ENCODE results near the gene MPP2.

MPP2 gene

GRCh38 chr17:43907425-43907981 lies at the start of gene MPP2:
Gene MPP2 (minus strand): TSS chr17:43907536. CDS start chr17:43904460, 3,076 bp downstream.
- CTCF ChIA-PET, result interaction anchor here (0.7 to 2.5 kb wide), 4 partner anchors 33 to 1377 kb away, joined by 3 to 13 read pairs (median 3); no protein-coding TSS in a partner anchor
- POLR2A ChIA-PET, result interaction anchor here (1.8 kb wide), 1 partner anchor 31 kb away, joined by 8 read pairs; no protein-coding TSS in a partner anchor
- DNase-seq (ENCODE audit: extremely low spot score), result peak; percentile 83
- TF ChIP-seq PKNOX1 (IDR thresholded peaks at IDR 0.05) (peak; percentile 86), NFRKB (IDR thresholded peaks at IDR 0.05) (no peak), SP1 (IDR thresholded peaks at IDR 0.05) (no peak), FOXM1 (IDR thresholded peaks at IDR 0.05; ENCODE audit: borderline replicate concordance) (peak; percentile 86; the same call in 1 of the 2 replicates), FOXK2 (IDR thresholded peaks at IDR 0.05) (no peak), BHLHE40 (IDR thresholded peaks at IDR 0.05; ENCODE audit: borderline replicate concordance) (no peak), L3MBTL2 (conservative IDR thresholded peaks at IDR 0.05) (peak; percentile 90), HDGF (IDR thresholded peaks at IDR 0.05; ENCODE audit: borderline replicate concordance) (no peak), LEF1 (IDR thresholded peaks at IDR 0.05; ENCODE audit: borderline replicate concordance) (no peak), ARNT (IDR thresholded peaks at IDR 0.05) (no peak)

GRCh38 chr17:43956222-43956621 lies 48.9 kb upstream of the MPP2 start:
- POLR2A ChIA-PET, result no interaction called here
- DNase-seq (ENCODE audit: extremely low spot score), result no peak
- CTCF ChIA-PET, result interaction anchor here (0.7 kb wide), 1 partner anchor 110 kb away, joined by 4 read pairs; no protein-coding TSS in a partner anchor
- no peak for TF ChIP-seq FOXK2 (IDR thresholded peaks at IDR 0.05)
- TF ChIP-seq ZNF384 (IDR thresholded peaks at IDR 0.05), result no peak
- no peak for TF ChIP-seq NFRKB (IDR thresholded peaks at IDR 0.05)
- TF ChIP-seq SUZ12 (IDR thresholded peaks at IDR 0.05), result no peak
- TF ChIP-seq ELF4 (IDR thresholded peaks at IDR 0.05), result no peak
- no peak for TF ChIP-seq LEF1 (IDR thresholded peaks at IDR 0.05; ENCODE audit: borderline replicate concordance)
- TF ChIP-seq ARNT (IDR thresholded peaks at IDR 0.05), result no peak
- TF ChIP-seq SP1 (IDR thresholded peaks at IDR 0.05), result no peak
- TF ChIP-seq CTBP1 (IDR thresholded peaks at IDR 0.05; ENCODE audit: borderline replicate concordance), result no peak
- TF ChIP-seq TARDBP (IDR thresholded peaks at IDR 0.05), result no peak
- no peak for TF ChIP-seq PKNOX1 (IDR thresholded peaks at IDR 0.05)
- TF ChIP-seq BHLHE40 (IDR thresholded peaks at IDR 0.05; ENCODE audit: borderline replicate concordance), result no peak
- TF ChIP-seq HDGF (IDR thresholded peaks at IDR 0.05; ENCODE audit: borderline replicate concordance), result no peak
- TF ChIP-seq L3MBTL2 (conservative IDR thresholded peaks at IDR 0.05), result no peak
- TF ChIP-seq FOXA1 (IDR thresholded peaks at IDR 0.05), result no peak
- no peak for TF ChIP-seq FOXM1 (IDR thresholded peaks at IDR 0.05; ENCODE audit: borderline replicate concordance)

GRCh38 chr17:43953746-43954145 lies 46.4 kb upstream of the MPP2 start, which contains the start of gene PYY:
Gene PYY (minus strand): TSS chr17:43953940. CDS start chr17:43953483, 457 bp downstream.
- POLR2A ChIA-PET, result interaction anchor here (1.0 to 1.6 kb wide), 2 partner anchors 8 to 30 kb away, joined by 3 to 5 read pairs; no protein-coding TSS in a partner anchor
- CTCF ChIA-PET, result no interaction called here
- DNase-seq (ENCODE audit: extremely low spot score), result no peak
- TF ChIP-seq NFRKB (IDR thresholded peaks at IDR 0.05), result no peak
- no peak for TF ChIP-seq SP1 (IDR thresholded peaks at IDR 0.05)
- no peak for TF ChIP-seq ELF4 (IDR thresholded peaks at IDR 0.05)
- TF ChIP-seq ARNT (IDR thresholded peaks at IDR 0.05), result no peak
- TF ChIP-seq ZNF384 (IDR thresholded peaks at IDR 0.05), result no peak
- no peak for TF ChIP-seq BHLHE40 (IDR thresholded peaks at IDR 0.05; ENCODE audit: borderline replicate concordance)
- no peak for TF ChIP-seq PKNOX1 (IDR thresholded peaks at IDR 0.05)

- ChIA-PET CTCF (interaction anchor here (1.0 kb wide), 1 partner anchor 12 kb away, joined by 3 read pairs; no protein-coding TSS in a partner anchor), POLR2A (no interaction called here)
- TF ChIP-seq FOXK2 (IDR thresholded peaks at IDR 0.05), result no peak
- no peak for TF ChIP-seq HDGF (IDR thresholded peaks at IDR 0.05; ENCODE audit: borderline replicate concordance)
- no peak for TF ChIP-seq ARNT (IDR thresholded peaks at IDR 0.05)
- no peak for TF ChIP-seq SUZ12 (IDR thresholded peaks at IDR 0.05)
- no peak for TF ChIP-seq FOXM1 (IDR thresholded peaks at IDR 0.05; ENCODE audit: borderline replicate concordance)
- no peak for TF ChIP-seq SP1 (IDR thresholded peaks at IDR 0.05)
- TF ChIP-seq ELF4 (IDR thresholded peaks at IDR 0.05), result no peak
- DNase-seq (ENCODE audit: extremely low spot score), result no peak
Measured at GRCh38 chr17:43952724-43953666, 45.7 kb upstream of the MPP2 start.

GRCh38 chr17:43952351-43952723 lies 45.0 kb upstream of the MPP2 start:
- CTCF ChIA-PET, result interaction anchor here (1.0 kb wide), 1 partner anchor 12 kb away, joined by 3 read pairs; no protein-coding TSS in a partner anchor
- no peak for TF ChIP-seq NFRKB (IDR thresholded peaks at IDR 0.05)

GRCh38 chr17:43951750-43952149 lies 44.4 kb upstream of the MPP2 start:
- POLR2A ChIA-PET, result interaction anchor here (0.6 kb wide), 1 partner anchor 36 kb away, joined by 3 read pairs; no protein-coding TSS in a partner anchor
- TF ChIP-seq PKNOX1 (IDR thresholded peaks at IDR 0.05), result no peak
- no peak for TF ChIP-seq ELF4 (IDR thresholded peaks at IDR 0.05)
- no peak for TF ChIP-seq SP1 (IDR thresholded peaks at IDR 0.05)
- TF ChIP-seq CTBP1 (IDR thresholded peaks at IDR 0.05; ENCODE audit: borderline replicate concordance), result no peak
- no peak for TF ChIP-seq SUZ12 (IDR thresholded peaks at IDR 0.05)
- TF ChIP-seq NFRKB (IDR thresholded peaks at IDR 0.05), result no peak
- TF ChIP-seq ZNF384 (IDR thresholded peaks at IDR 0.05), result no peak
- TF ChIP-seq BHLHE40 (IDR thresholded peaks at IDR 0.05; ENCODE audit: borderline replicate concordance), result no peak
- TF ChIP-seq ARNT (IDR thresholded peaks at IDR 0.05), result no peak
- TF ChIP-seq FOXM1 (IDR thresholded peaks at IDR 0.05; ENCODE audit: borderline replicate concordance), result no peak
- DNase-seq (ENCODE audit: extremely low spot score), result no peak
- CTCF ChIA-PET, result interaction anchor here (1.0 kb wide), 1 partner anchor 11 kb away, joined by 3 read pairs; no protein-coding TSS in a partner anchor

More at GRCh38 chr17:43952351-43952723, 45.0 kb upstream of the MPP2 start:
- no peak for DNase-seq (ENCODE audit: extremely low spot score)
- POLR2A ChIA-PET, result interaction anchor here (0.6 kb wide), 1 partner anchor 35 kb away, joined by 3 read pairs; no protein-coding TSS in a partner anchor

All from HEK293T (cell line).